ENCODE measurements around the gene HIF3A. TPM values are rescaled to one million over a fixed set of nuclear protein-coding genes. Genes with fewer than 3 reads are reported as not detected.

HIF3A gene
- total RNA-seq, 1 donor from 2014 or later: 6.7 TPM

DNA sequence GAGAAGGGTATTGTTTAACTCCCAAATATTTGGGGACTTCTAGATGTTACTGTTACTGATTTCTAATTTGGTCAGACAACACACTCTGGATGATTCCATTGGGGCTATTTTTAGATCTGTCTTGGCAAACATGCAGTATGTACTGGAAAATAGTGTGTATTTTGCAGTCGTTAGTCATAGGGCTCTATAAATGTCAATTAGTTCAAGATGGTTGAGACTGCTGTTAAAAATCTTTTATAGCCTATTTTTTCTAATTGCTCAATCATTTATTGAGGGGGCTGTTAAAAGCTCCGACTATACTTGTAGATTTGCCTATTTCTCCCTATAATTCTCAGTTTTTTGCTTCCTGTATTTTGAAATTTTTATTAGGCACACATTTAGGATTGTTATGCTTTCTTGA lies 81.4 kb downstream of the HIF3A start:
- Mint-ChIP-seq H3K9me3 (peaks cover 2% of the 10 kb centered on the region), H3K27ac (no peak overlapping the region), H3K4me3 (no peak overlapping the region), H3K36me3 (peaks cover 44% of the 10 kb centered on the region), H3K27me3 (ENCODE audit: insufficient read depth, low read depth) (peaks cover 2% of the 10 kb centered on the region), H3K4me1 (peaks cover 7% of the 10 kb centered on the region)
- Histone ChIP-seq H3K4me2 (no peak overlapping the region), H3K27me3 (no peaks in the 10 kb centered on the region), H3K9ac (no peak overlapping the region), H3K4me3 (no peak overlapping the region), H3K27ac (no peak overlapping the region), H3K9me3 (ENCODE audit: low read depth) (peaks cover 4% of the 10 kb centered on the region), H3K79me2 (ENCODE audit: low read depth) (peaks cover 47% of the 10 kb centered on the region), H2AFZ (replicated peaks) (no peak overlapping the region), H3K4me1 (peaks cover 12% of the 10 kb centered on the region), H4K20me1 (ENCODE audit: low read depth) (peaks cover 13% of the 10 kb centered on the region), H3K36me3 (peaks cover 14% of the 10 kb centered on the region), H3F3A (ENCODE audit: low read depth) (peaks cover 6% of the 10 kb centered on the region)
- DNase-seq (ENCODE audit: low spot score): no peak
- TF ChIP-seq EZH2 (IDR thresholded peaks at IDR 0.05) (no peak), EZH2phosphoT487 (IDR thresholded peaks at IDR 0.05) (no peak)
- TF ChIP-seq, protein P1, sequence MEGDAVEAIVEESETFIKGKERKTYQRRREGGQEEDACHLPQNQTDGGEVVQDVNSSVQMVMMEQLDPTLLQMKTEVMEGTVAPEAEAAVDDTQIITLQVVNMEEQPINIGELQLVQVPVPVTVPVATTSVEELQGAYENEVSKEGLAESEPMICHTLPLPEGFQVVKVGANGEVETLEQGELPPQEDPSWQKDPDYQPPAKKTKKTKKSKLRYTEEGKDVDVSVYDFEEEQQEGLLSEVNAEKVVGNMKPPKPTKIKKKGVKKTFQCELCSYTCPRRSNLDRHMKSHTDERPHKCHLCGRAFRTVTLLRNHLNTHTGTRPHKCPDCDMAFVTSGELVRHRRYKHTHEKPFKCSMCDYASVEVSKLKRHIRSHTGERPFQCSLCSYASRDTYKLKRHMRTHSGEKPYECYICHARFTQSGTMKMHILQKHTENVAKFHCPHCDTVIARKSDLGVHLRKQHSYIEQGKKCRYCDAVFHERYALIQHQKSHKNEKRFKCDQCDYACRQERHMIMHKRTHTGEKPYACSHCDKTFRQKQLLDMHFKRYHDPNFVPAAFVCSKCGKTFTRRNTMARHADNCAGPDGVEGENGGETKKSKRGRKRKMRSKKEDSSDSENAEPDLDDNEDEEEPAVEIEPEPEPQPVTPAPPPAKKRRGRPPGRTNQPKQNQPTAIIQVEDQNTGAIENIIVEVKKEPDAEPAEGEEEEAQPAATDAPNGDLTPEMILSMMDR (IDR thresholded peaks at IDR 0.05): no peak

DNA sequence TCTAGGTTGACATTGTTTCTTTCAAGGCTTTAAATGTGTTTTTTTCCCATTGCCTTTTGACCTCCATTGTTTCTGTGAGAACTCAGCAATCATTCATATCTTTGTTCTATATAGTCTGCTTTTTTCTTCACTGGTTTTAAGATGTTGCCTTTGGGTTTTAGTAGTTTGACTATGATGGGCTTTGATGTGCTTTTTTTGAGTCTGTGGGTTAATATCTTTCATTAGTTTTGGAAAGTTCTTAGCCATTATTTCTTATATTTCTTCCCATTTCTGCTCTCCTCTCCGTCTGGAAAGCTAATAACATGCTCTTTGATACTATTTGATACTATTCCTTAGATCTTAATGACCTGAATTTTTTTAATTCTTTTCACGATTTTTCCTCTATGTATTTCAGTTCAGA lies 83.8 kb downstream of the HIF3A start:
- peaks cover 4% of the 10 kb centered on the region for H3K9me3 ChIP-seq (ENCODE audit: low read depth)
- H3K4me2 ChIP-seq: no peak overlapping the region
- Mint-ChIP-seq H3K27ac (no peak overlapping the region), H3K4me1 (no peaks in the 10 kb centered on the region), H3K36me3 (peaks cover 53% of the 10 kb centered on the region), H3K4me3 (no peak overlapping the region), H3K9me3 (peaks cover 2% of the 10 kb centered on the region), H3K27me3 (ENCODE audit: insufficient read depth, low read depth) (peaks cover 5% of the 10 kb centered on the region)
- peaks cover 26% of the 10 kb centered on the region for H3K79me2 ChIP-seq (ENCODE audit: low read depth)
- H2AFZ ChIP-seq (replicated peaks): no peak overlapping the region
- peaks cover 14% of the 10 kb centered on the region for H3K36me3 ChIP-seq
- DNase-seq (ENCODE audit: low spot score): no peak
- H3K27me3 ChIP-seq: no peaks in the 10 kb centered on the region
- H3K27ac ChIP-seq: no peak overlapping the region
- no peaks in the 10 kb centered on the region for H3F3A ChIP-seq (ENCODE audit: low read depth)
- no peaks in the 10 kb centered on the region for H4K20me1 ChIP-seq (ENCODE audit: low read depth)
- no peaks in the 10 kb centered on the region for H3K4me1 ChIP-seq
- no peak overlapping the region for H3K4me3 ChIP-seq
- H3K9ac ChIP-seq: no peak overlapping the region
- TF ChIP-seq EZH2phosphoT487 (IDR thresholded peaks at IDR 0.05) (no peak), EZH2 (IDR thresholded peaks at IDR 0.05) (no peak)
- TF ChIP-seq, protein P1 (IDR thresholded peaks at IDR 0.05): no peak

DNA sequence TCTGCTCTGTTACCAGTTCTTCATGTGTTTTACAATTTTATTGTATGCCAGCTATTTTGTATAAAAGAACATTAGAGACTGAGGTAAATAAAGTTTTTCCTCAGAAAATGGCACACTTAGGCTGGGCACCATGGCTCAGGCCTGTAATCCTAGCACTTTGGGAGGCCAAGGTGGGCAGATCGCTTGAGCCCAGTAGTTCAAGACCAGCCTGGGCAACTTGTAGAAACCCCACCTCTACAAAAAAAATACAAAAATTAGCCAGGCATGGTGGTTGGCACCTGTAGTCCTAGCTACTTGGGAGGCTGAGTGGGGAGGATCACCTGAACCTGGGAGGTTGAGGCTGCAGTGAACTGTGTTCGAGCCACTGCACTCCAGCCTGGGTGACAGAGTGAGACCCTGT lies 84.5 kb downstream of the HIF3A start:
- Mint-ChIP-seq H3K9me3 (peaks cover 2% of the 10 kb centered on the region), H3K27me3 (ENCODE audit: insufficient read depth, low read depth) (peaks cover 3% of the 10 kb centered on the region), H3K4me1 (no peaks in the 10 kb centered on the region), H3K4me3 (no peak overlapping the region), H3K36me3 (peaks cover 52% of the 10 kb centered on the region), H3K27ac (no peak overlapping the region)
- no peaks in the 10 kb centered on the region for H3F3A ChIP-seq (ENCODE audit: low read depth)
- H3K79me2 ChIP-seq (ENCODE audit: low read depth): peaks cover 26% of the 10 kb centered on the region
- no peak overlapping the region for H2AFZ ChIP-seq (replicated peaks)
- H3K27me3 ChIP-seq: no peaks in the 10 kb centered on the region
- H3K9me3 ChIP-seq (ENCODE audit: low read depth): peaks cover 4% of the 10 kb centered on the region
- H3K9ac ChIP-seq: no peak overlapping the region
- H3K4me1 ChIP-seq: no peaks in the 10 kb centered on the region
- no peaks in the 10 kb centered on the region for H4K20me1 ChIP-seq (ENCODE audit: low read depth)
- H3K27ac ChIP-seq: no peak overlapping the region
- TF ChIP-seq EZH2phosphoT487 (IDR thresholded peaks at IDR 0.05): no peak
- no peak for TF ChIP-seq EZH2 (IDR thresholded peaks at IDR 0.05)
- TF ChIP-seq, protein P1 (IDR thresholded peaks at IDR 0.05): no peak
- peaks cover 14% of the 10 kb centered on the region for H3K36me3 ChIP-seq
- no peak for DNase-seq (ENCODE audit: low spot score)
- no peak overlapping the region for H3K4me2 ChIP-seq
- no peak overlapping the region for H3K4me3 ChIP-seq

All from neural progenitor cell (in vitro differentiated cells).